RWPE1 (cell line): ENCODE data around the gene TCF3.

Source experiments
- CTCF ChIA-PET: fragments of 350-600 bp; sonication (Branson Sonifier 250); formaldehyde crosslinking; extraction: SDS; loops from one replicate; lab custom pipeline; 2021; lab: Yijun Ruan, JAX
- POLR2A ChIA-PET: fragments of 400-600 bp; formaldehyde crosslinking; extraction: SDS; loops from one replicate; lab custom pipeline; 2020; ENCODE audit warnings: antibody characterized with exemption; ENCODE audit not compliant: low non-redundant PET; lab: Yijun Ruan, JAX
- DNase-seq: peaks from one replicate; pipeline ENCODE4 v3.0.0; 2012; ENCODE audit warnings: low spot score
- H3K27ac ChIP-seq: fragments of 450-650 bp; 2 replicates; pipeline ENCODE4 v1.5.1; 2017
- TF ChIP-seq, protein P1 (sequence below): fragments of 450-650 bp; conservative IDR thresholded peaks from 2 replicates; pipeline ENCODE4 v1.5.1; 2017; ENCODE audit warnings: low read depth, mild to moderate bottlenecking

Gene TCF3

DNA sequence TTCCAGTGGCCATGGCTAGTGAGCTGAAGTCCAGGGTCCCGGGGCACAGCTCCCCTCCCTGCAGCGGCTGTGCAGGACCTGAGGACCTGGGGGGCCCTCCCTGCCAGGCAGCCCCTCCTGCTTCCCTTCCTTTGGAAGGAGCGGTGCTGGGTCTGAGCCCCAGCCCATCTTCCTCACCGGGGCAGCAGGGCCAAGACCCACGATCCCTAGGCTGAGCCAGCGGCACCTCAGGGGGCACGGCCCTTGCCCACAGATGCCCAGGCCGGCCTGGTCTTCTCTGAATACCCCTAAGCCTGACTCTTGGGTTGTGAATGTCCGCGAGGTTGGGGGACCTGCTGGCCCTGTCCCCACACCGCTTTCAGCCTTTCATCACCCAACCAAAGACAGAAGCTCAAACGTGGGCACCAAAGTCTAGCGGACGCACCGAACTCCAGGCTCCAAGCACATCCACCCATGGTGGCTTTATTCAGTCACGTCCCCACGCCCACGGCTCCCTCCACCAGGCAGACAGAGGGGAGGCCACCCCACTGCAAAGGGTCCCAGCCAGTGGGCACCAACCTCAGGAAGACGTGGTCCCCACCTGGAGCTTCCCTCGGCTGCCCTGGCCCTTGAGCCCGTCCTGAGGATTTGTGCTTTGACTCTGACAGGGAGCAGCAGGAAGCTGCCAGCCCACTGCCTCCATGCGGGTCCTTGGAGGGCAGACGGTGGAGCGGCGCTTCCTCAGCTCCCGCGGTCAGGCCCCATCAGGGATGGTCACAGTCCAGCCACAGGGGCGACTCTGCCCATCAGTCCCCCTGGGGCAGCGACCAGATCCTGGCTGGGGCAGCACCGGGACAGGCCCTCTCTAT, 75.9 kb downstream of the TCF3 start:
- CTCF ChIA-PET: interaction anchor here (0.7 to 1.6 kb wide), 2 partner anchors 13 to 30 kb away, joined by 3 to 4 read pairs; no protein-coding TSS in a partner anchor
- DNase-seq: no peak
- H3K27ac ChIP-seq: peak overlapping the region; percentile 31
- TF ChIP-seq, protein P1, sequence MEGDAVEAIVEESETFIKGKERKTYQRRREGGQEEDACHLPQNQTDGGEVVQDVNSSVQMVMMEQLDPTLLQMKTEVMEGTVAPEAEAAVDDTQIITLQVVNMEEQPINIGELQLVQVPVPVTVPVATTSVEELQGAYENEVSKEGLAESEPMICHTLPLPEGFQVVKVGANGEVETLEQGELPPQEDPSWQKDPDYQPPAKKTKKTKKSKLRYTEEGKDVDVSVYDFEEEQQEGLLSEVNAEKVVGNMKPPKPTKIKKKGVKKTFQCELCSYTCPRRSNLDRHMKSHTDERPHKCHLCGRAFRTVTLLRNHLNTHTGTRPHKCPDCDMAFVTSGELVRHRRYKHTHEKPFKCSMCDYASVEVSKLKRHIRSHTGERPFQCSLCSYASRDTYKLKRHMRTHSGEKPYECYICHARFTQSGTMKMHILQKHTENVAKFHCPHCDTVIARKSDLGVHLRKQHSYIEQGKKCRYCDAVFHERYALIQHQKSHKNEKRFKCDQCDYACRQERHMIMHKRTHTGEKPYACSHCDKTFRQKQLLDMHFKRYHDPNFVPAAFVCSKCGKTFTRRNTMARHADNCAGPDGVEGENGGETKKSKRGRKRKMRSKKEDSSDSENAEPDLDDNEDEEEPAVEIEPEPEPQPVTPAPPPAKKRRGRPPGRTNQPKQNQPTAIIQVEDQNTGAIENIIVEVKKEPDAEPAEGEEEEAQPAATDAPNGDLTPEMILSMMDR: no peak
- POLR2A ChIA-PET: interaction anchor here (0.6 kb wide), 1 partner anchor 18 kb away, joined by 3 read pairs; no protein-coding TSS in a partner anchor

DNA sequence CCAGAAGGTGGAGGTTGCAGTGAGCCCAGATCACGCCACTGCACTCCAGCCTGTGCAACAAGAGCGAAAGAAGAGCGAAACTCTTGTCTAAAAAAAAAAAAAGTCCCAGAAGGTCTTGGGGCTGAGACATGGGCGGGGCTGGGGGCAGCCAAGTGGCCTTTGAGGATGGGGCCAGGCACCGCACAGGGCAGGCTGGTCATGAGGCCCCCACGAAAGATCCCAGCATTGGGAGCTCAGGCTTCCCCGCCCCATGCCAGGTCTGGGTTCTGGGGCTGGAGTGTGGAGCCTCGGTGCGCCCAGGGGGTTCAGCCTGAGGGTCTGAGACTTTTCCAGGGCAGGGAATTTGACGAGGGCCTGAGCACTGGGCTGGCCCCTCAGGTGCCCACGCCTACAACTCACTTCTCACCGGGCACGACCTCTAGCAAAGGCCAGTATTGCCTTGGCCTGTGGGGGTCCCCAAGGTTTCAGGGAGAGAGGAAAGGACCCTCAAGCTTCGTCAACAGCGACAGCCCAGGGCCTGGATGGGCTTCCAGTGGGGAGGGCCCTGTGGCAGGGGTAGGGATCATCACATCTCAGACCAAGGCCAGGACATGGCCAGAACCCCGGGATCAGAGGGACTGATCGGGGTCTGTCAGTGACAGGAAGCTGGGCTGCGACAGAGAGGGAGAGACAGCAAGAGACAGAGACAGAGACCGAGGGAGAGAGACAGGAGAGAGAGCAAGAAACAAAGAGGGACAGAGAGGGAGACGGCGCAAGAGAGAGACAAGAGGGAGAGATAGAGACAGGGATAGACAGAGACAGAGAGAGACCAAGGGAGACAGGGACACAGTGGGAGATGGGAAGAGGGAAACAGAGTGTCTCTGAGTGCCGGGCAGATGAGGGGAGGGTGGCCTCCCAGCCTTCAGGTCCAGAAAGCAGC, 76.8 kb downstream of the TCF3 start:
- TF ChIP-seq, protein P1: no peak
- ChIA-PET POLR2A (no interaction called here), CTCF (interaction anchor here (0.7 to 1.6 kb wide), 2 partner anchors 14 to 29 kb away, joined by 3 to 4 read pairs; no protein-coding TSS in a partner anchor)
- peak overlapping the region; percentile 31 for H3K27ac ChIP-seq
- no peak for DNase-seq

- POLR2A ChIA-PET: no interaction called here
- TF ChIP-seq, protein P1: no peak
- no peak overlapping the region for H3K27ac ChIP-seq
- no peak for DNase-seq
- CTCF ChIA-PET: interaction anchor here (1.6 kb wide), 1 partner anchor 28 kb away, joined by 4 read pairs; no protein-coding TSS in a partner anchor
Measured at GRCh38 chr19:1574354-1575136, 77.9 kb downstream of the TCF3 start.

- peak overlapping the region; percentile 11; the same call in 1 of the 2 replicates for H3K27ac ChIP-seq
- CTCF ChIA-PET: no interaction called here
- POLR2A ChIA-PET: no interaction called here
- TF ChIP-seq, protein P1: no peak
- DNase-seq: no peak
Measured at GRCh38 chr19:1572795-1573194, 79.6 kb downstream of the TCF3 start.

DNA sequence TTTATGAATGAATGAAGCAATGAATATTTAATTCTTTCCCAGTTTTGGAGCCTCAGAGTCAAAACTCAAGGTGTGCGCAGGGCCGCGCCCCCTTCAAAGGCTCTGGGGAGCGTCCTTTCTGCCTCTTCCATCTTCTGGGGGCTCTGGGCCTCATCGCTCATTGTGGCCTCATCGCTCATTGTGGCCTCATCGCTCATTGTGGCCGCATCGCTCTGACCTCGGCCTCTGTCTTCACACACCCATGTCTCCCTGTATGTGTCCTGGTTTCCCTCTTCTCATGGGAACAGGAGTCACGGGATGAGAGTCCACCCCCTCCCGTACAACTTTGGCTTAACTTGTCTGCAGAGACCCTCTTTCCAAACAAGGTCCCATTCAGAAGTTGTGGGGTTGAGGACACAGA, 81.1 kb downstream of the TCF3 start:
- TF ChIP-seq, protein P1: no peak
- POLR2A ChIA-PET: no interaction called here
- H3K27ac ChIP-seq: no peak overlapping the region
- CTCF ChIA-PET: no interaction called here
- no peak for DNase-seq

GRCh38 chr19:1570836-1571235, 81.6 kb downstream of the TCF3 start:
- TF ChIP-seq, protein P1: no peak
- POLR2A ChIA-PET: no interaction called here
- no peak overlapping the region for H3K27ac ChIP-seq
- no peak for DNase-seq
- CTCF ChIA-PET: no interaction called here
